Mammary epithelial cell (primary cell): ENCODE measurements around the gene SCAMP1.

Source experiments
- CTCF ChIP-seq, 2 donors: IDR thresholded peaks in 1 of 2; conservative IDR thresholded peaks in 1 of 2; 2 replicates each; pipeline ENCODE4 v1.5.1; 2011 to 2012; ENCODE audit warnings: inconsistent platforms in 2 of 2, low read length in 2 of 2, mild to moderate bottlenecking in 2 of 2, control low read depth in 1 of 2, low read depth in 1 of 2; ENCODE audit not compliant: insufficient read depth in 1 of 2; ENCODE audit errors: extremely low read depth in 1 of 2
- EZH2 ChIP-seq: IDR thresholded peaks from 2 replicates; pipeline ENCODE4 v1.6.1; 2012; ENCODE audit warnings: low read length, inconsistent platforms, borderline replicate concordance

- TF ChIP-seq CTCF (conservative IDR thresholded peaks at IDR 0.05 in 1 of 2, IDR thresholded peaks at IDR 0.05 in 1 of 2; ENCODE audit: extremely low read depth in 1 of 2, insufficient read depth in 1 of 2, low read depth in 1 of 2, low read length in 2 of 2) (no peak), EZH2 (no peak)
Measured at GRCh38 chr5:78519198-78519941, 159.0 kb downstream of the SCAMP1 start.
